ENCODE measurements around the gene RPS15. TPM values are rescaled to one million over a fixed set of nuclear protein-coding genes. Genes with fewer than 3 reads are reported as not detected.
A peak's percentile ranks its signal among the peaks of the same experiment; 100 is the strongest.

The RPS15 gene
- total and polyA plus RNA-seq, 2 of the 13 experiments (the other 11 are each of a cell fraction or from before 2014, with no cell fraction given) = 695 to 1,411 TPM

DNA sequence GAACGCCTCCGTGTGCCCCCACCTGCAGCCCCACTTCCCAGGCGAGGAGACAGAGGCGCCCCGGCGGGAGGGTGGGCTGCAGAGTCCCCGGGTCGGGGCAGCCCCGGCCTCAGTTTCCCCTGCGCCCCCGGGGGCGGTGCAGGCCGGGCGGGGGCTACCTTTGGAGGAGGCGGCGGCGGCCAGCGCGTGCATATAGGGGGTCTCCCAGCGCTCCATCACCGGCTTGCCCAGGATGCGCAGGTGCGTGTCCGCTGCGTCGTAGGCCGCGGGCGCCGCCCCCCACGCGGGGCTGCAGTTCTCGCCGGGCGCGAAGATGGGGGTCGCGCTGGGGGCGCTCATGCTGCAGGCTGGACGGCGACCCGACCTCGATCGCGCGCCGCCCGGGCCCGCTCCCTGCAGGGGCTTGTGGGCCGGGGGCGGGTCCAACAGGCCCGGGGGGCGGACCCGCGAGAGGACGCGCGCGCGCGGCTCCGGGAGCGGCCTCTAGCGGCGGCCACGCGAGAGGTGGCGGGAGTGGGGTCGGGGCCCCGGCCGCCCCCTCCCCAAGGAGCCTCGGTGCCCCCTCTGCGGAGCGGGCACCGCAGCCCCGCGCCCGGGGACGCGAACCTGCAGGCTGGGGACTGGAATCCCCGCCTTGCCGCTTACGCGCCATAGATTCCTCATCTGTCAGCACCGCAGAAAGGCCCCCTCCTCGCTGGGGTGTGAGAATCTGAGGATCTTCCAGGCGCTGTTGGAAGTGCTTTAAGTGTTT is 36.9 kb upstream of the RPS15 start, which contains the start of gene GAMT (continued):
- TF ChIP-seq, protein P1, sequence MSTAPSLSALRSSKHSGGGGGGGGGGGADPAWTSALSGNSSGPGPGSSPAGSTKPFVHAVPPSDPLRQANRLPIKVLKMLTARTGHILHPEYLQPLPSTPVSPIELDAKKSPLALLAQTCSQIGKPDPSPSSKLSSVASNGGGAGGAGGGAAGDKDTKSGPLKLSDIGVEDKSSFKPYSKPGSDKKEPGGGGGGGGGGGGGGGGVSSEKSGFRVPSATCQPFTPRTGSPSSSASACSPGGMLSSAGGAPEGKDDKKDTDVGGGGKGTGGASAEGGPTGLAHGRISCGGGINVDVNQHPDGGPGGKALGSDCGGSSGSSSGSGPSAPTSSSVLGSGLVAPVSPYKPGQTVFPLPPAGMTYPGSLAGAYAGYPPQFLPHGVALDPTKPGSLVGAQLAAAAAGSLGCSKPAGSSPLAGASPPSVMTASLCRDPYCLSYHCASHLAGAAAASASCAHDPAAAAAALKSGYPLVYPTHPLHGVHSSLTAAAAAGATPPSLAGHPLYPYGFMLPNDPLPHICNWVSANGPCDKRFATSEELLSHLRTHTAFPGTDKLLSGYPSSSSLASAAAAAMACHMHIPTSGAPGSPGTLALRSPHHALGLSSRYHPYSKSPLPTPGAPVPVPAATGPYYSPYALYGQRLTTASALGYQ (CRISPR knock-in tag; IDR thresholded peaks at IDR 0.05) = no peak
- TF ChIP-seq TRIM24 (CRISPR knock-in tag; IDR thresholded peaks at IDR 0.05) (no peak), MTF2 (CRISPR knock-in tag; IDR thresholded peaks at IDR 0.05; ENCODE audit: borderline replicate concordance) (no peak), REXO4 (CRISPR knock-in tag; IDR thresholded peaks at IDR 0.05; ENCODE audit: borderline replicate concordance) (no peak), NRL (CRISPR knock-in tag; IDR thresholded peaks at IDR 0.05; ENCODE audit: borderline replicate concordance) (no peak), PAX8 (CRISPR knock-in tag; IDR thresholded peaks at IDR 0.05; ENCODE audit: borderline replicate concordance) (no peak), ATF7-NPFF (CRISPR knock-in tag; IDR thresholded peaks at IDR 0.05; ENCODE audit: low read depth) (no peak), ZNF598 (CRISPR knock-in tag; IDR thresholded peaks at IDR 0.05; ENCODE audit: borderline replicate concordance) (no peak), ZBTB1 (CRISPR knock-in tag; IDR thresholded peaks at IDR 0.05; ENCODE audit: borderline replicate concordance) (no peak), RCOR2 (CRISPR knock-in tag; IDR thresholded peaks at IDR 0.05) (no peak), ZNF589 (CRISPR knock-in tag; conservative IDR thresholded peaks at IDR 0.05) (no peak), LCORL (IDR thresholded peaks at IDR 0.05) (no peak), LCORL (CRISPR knock-in tag; IDR thresholded peaks at IDR 0.05) (0 out of 2 replicates have a peak, but pooled peaks have one; percentile 3), ZNF720 (CRISPR knock-in tag; IDR thresholded peaks at IDR 0.05) (no peak), ZNF296 (CRISPR knock-in tag; conservative IDR thresholded peaks at IDR 0.05) (0 out of 2 replicates have a peak, but pooled peaks have one; percentile 13), ZNF143 (CRISPR knock-in tag; IDR thresholded peaks at IDR 0.05) (peak; percentile 64), IKZF1 (IDR thresholded peaks at IDR 0.05) (no peak), RBM22 (optimal IDR thresholded peaks at IDR 0.05; ENCODE audit: low read length) (no peak), GTF2F1 (IDR thresholded peaks at IDR 0.05; ENCODE audit: low read length) (no peak), ZNF225 (CRISPR knock-in tag; IDR thresholded peaks at IDR 0.05) (no peak), ZNF367 (CRISPR knock-in tag; IDR thresholded peaks at IDR 0.05; ENCODE audit: borderline replicate concordance) (no peak), HIVEP1 (CRISPR knock-in tag; IDR thresholded peaks at IDR 0.05) (no peak), JARID2 (CRISPR knock-in tag; IDR thresholded peaks at IDR 0.05; ENCODE audit: insufficient replicate concordance) (no peak)
- TF ChIP-seq, protein P2, sequence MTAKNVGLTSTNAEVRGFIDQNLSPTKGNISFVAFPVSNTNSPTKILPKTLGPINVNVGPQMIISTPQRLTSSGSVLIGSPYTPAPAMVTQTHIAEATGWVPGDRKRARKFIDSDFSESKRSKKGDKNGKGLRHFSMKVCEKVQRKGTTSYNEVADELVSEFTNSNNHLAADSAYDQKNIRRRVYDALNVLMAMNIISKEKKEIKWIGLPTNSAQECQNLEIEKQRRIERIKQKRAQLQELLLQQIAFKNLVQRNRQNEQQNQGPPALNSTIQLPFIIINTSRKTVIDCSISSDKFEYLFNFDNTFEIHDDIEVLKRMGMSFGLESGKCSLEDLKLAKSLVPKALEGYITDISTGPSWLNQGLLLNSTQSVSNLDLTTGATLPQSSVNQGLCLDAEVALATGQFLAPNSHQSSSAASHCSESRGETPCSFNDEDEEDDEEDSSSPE (CRISPR knock-in tag; IDR thresholded peaks at IDR 0.05) = no peak; the same call in 1 of the 2 replicates
- TF ChIP-seq, protein P3, sequence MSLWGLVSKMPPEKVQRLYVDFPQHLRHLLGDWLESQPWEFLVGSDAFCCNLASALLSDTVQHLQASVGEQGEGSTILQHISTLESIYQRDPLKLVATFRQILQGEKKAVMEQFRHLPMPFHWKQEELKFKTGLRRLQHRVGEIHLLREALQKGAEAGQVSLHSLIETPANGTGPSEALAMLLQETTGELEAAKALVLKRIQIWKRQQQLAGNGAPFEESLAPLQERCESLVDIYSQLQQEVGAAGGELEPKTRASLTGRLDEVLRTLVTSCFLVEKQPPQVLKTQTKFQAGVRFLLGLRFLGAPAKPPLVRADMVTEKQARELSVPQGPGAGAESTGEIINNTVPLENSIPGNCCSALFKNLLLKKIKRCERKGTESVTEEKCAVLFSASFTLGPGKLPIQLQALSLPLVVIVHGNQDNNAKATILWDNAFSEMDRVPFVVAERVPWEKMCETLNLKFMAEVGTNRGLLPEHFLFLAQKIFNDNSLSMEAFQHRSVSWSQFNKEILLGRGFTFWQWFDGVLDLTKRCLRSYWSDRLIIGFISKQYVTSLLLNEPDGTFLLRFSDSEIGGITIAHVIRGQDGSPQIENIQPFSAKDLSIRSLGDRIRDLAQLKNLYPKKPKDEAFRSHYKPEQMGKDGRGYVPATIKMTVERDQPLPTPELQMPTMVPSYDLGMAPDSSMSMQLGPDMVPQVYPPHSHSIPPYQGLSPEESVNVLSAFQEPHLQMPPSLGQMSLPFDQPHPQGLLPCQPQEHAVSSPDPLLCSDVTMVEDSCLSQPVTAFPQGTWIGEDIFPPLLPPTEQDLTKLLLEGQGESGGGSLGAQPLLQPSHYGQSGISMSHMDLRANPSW (CRISPR knock-in tag; IDR thresholded peaks at IDR 0.05; ENCODE audit: borderline replicate concordance) = no peak
